ENCODE data around the gene HCST.
"Not testable (repeated sequence)": the region's sequence is repeated elsewhere in the genome, so short reads cannot be mapped to it uniquely, and the experiment has no call there.

Gene HCST

DNA sequence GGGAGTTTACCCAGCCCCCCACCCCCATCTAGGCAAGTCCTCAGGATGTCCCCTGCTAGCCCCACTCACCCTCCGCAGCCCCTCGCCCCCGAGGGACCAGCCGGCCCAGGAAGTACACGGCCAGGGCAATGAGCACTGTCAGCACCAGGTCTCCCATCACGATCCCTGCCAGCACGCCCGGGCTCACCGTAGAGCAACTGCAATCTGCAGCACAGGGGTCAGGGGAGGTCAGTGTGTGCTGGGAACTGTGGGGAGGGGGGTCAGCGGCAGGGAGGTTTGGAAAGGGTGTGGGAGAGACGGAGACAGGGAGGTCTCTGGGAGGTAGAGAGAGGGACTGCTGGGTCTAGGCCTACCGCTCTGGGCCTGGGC, 5.0 kb downstream of the HCST start:
- H3K36me3 Mint-ChIP-seq (ENCODE audit: low read depth) = peaks cover 5% of the 10 kb centered on the region
- H3K9me3 Mint-ChIP-seq = no peaks in the 10 kb centered on the region
- no peak for DNase-seq
- no peaks in the 10 kb centered on the region for H3K27me3 Mint-ChIP-seq
- peaks cover 53% of the 10 kb centered on the region for H3K4me1 Mint-ChIP-seq (ENCODE audit: low read depth)
- no peak overlapping the region for H3K4me3 Mint-ChIP-seq
- H3K27ac Mint-ChIP-seq = no peak overlapping the region

DNA sequence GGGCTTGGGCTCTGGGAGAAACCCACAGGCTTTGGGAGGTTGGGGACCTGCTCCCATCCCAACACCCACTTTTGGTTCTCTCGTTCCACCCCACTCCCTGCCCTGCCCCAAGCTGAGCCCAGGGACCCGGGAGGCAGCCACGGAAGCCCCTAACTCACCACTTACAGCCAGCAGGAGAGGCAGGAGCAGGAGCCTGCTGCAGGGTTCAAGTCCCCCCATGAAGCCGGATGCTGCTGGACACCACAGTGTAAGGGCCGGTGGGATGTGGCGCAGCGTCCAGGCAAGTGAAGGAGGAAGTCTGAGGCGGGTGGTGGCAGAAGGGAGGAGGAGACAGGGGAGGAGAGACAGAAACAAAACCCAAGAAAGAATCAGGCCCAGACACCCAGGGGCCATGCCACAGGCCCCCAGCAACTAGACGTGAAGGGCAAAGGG, 5.7 kb downstream of the HCST start, which contains the start of gene TYROBP:
TYROBP (minus strand) TSS at position 286 of the 432 bp plus-strand sequence; CDS start at position 219, 67 bp downstream.
- Mint-ChIP-seq H3K4me1 (ENCODE audit: low read depth) (peaks cover 46% of the 10 kb centered on the region), H3K27ac (no peak within 1 kb of the TSS), H3K27me3 (no peaks in the 10 kb centered on the region), H3K36me3 (ENCODE audit: low read depth) (peaks cover 5% of the 10 kb centered on the region), H3K4me3 (no peak within 1 kb of the TSS), H3K9me3 (no peaks in the 10 kb centered on the region)
- DNase-seq = no peak

DNA sequence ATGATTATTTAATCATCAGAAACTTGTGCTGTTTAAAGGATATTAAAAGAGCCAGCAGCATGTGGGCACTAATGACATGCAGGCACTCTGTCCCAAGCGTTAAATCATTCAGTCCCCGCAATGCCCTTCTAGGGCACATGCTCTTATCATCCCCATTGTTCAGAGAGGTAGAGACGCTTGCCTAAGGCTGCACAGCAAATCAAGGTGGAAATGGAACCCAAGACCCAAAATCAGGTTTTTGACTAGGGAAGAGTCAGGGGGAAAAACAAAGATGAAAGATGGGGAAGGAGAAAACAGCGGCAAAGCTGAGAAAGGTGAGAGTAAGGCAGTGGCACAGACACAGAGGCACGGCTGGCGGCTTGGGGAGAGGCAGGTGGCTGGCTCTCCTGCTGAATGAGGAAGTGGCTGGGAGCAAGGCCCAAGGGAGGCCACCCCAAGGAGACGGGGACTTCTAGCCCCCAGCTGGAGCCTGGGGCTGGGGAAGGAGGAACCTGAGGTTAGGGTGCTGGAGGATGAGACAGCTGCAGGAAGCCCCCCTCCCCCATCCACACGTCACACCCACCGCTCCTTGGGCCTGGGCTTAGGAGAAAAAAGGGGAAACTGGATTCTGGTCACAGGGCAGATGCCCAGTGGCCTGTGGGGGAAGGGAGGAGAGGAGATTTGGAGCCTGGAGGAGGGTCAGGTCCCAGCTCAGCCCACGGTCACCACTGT, 6.8 kb downstream of the HCST start:
- H3K27ac Mint-ChIP-seq = no peak overlapping the region
- peaks cover 44% of the 10 kb centered on the region for H3K4me1 Mint-ChIP-seq (ENCODE audit: low read depth)
- DNase-seq = peak; percentile 34
- H3K36me3 Mint-ChIP-seq (ENCODE audit: low read depth) = no peaks in the 10 kb centered on the region
- H3K27me3 Mint-ChIP-seq = no peaks in the 10 kb centered on the region
- no peak overlapping the region for H3K4me3 Mint-ChIP-seq
- H3K9me3 Mint-ChIP-seq = no peaks in the 10 kb centered on the region

DNA sequence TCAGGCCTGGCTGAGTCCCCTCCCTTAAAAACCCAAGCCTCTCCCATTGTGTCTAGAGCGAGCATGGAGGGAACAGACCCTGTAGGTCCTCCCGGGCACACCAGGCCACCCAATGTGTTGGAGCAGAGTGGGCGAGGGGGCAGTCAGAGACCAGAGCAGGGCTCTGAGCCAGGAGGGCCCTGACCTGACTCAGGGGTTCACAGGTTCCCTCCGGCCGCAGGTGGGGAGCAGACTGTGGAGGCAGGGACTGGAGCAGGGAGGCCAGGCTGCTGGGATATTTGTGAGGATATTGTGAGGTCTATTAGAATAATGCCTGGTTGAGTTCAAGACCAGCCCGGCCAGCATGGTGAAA, 7.3 kb downstream of the HCST start:
- no peaks in the 10 kb centered on the region for H3K36me3 Mint-ChIP-seq (ENCODE audit: low read depth)
- H3K9me3 Mint-ChIP-seq = no peaks in the 10 kb centered on the region
- DNase-seq = no peak
- H3K27me3 Mint-ChIP-seq = no peaks in the 10 kb centered on the region
- peaks cover 39% of the 10 kb centered on the region for H3K4me1 Mint-ChIP-seq (ENCODE audit: low read depth)
- H3K27ac Mint-ChIP-seq = no peak overlapping the region
- no peak overlapping the region for H3K4me3 Mint-ChIP-seq

DNA sequence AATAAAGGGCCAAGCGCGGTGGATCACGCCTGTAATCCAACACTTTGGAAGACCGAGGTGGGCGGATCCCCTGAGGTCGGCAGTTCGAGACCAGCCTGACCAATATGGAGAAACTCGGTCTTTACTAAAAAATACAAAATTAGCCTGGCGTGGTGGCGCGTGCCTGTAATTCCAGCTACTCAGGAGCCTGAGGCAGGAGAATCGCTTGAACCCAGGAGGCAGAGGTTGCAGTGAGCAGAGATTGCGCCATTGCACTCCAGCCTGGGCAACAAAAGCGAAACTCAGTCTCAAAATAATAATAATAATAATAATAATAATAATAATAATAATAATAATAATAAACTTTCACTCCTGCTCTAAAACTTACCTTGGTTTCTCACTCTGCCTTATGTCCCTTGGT, 8.0 kb downstream of the HCST start:
- DNase-seq; H3K27me3 Mint-ChIP-seq; H3K27ac Mint-ChIP-seq; H3K36me3 Mint-ChIP-seq (ENCODE audit: low read depth); H3K9me3 Mint-ChIP-seq; H3K4me3 Mint-ChIP-seq: not testable (repeated sequence)
- H3K4me1 Mint-ChIP-seq (ENCODE audit: low read depth) = peaks cover 35% of the 10 kb centered on the region

DNA sequence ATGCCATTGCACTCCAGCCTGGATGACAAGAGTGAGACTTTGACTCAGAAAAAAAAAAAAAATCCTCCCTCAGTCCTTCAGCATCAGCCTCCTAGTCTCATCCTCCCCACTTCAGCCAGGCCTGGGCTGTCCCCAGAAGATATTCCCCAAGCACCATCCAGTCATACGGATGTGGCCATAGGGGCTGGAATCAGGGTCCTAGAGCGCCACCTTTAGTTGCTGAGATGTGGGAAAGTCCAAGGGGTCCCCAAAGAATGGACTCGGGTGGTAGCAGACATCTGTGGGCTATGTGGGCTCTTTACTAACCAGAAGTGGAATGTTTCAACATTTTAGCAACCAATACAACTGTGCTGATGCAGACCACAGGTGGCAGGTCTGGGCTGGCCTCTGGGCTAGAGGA, 8.8 kb downstream of the HCST start:
- Mint-ChIP-seq H3K36me3 (ENCODE audit: low read depth) (no peaks in the 10 kb centered on the region), H3K4me3 (no peak overlapping the region), H3K27me3 (no peaks in the 10 kb centered on the region), H3K4me1 (ENCODE audit: low read depth) (peaks cover 36% of the 10 kb centered on the region), H3K27ac (peak overlapping the region; percentile 33), H3K9me3 (no peaks in the 10 kb centered on the region)
- no peak for DNase-seq

DNA sequence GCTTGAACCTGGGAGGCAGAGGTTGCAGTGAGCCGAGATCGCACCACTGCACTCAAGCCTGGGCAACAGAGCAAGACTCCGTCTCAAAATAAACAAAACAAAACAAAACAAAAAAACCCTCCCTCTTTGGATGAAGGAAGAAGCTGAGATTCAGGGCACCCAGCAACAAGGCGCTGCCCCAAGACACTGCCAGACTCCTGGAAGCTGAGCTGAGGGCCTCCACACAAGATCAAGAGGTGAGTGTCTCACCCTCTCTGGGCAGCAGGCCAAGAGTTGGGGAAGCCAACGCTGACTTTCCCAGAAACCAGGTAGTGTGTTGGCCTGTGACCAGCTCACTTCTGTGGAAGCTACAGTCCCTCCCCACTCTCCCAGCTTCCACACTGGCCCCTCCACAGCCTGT, 9.5 kb downstream of the HCST start:
- no peaks in the 10 kb centered on the region for H3K36me3 Mint-ChIP-seq (ENCODE audit: low read depth)
- no peaks in the 10 kb centered on the region for H3K9me3 Mint-ChIP-seq
- peak; percentile 39 for DNase-seq
- H3K4me3 Mint-ChIP-seq = no peak overlapping the region
- H3K27me3 Mint-ChIP-seq = no peaks in the 10 kb centered on the region
- H3K4me1 Mint-ChIP-seq (ENCODE audit: low read depth) = peaks cover 36% of the 10 kb centered on the region
- no peak overlapping the region for H3K27ac Mint-ChIP-seq

DNA sequence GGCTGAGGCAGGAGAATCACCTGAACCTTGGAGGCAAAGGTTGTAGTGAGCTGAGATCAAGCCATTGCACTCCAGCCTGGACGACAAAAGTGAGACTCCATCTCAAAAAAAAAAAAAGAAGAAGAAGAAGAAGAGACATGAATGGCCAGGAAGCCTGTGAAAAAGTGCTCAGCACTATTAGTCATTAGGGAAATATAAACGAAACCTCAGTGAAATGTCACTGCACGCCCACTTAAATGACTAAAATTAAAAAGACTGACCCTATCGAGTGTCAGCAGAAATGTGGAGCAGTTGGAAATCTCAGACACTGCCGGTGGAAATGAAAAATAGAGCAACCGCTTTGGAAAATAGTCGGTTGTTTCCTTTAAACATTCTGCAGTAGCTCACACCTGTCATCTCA, 11.3 kb downstream of the HCST start:
- DNase-seq = no peak
- H3K36me3 Mint-ChIP-seq (ENCODE audit: low read depth) = no peaks in the 10 kb centered on the region
- H3K27me3 Mint-ChIP-seq = no peaks in the 10 kb centered on the region
- H3K4me3 Mint-ChIP-seq = no peak overlapping the region
- H3K9me3 Mint-ChIP-seq = no peaks in the 10 kb centered on the region
- peaks cover 32% of the 10 kb centered on the region for H3K4me1 Mint-ChIP-seq (ENCODE audit: low read depth)
- H3K27ac Mint-ChIP-seq = peak overlapping the region; percentile 22

DNA sequence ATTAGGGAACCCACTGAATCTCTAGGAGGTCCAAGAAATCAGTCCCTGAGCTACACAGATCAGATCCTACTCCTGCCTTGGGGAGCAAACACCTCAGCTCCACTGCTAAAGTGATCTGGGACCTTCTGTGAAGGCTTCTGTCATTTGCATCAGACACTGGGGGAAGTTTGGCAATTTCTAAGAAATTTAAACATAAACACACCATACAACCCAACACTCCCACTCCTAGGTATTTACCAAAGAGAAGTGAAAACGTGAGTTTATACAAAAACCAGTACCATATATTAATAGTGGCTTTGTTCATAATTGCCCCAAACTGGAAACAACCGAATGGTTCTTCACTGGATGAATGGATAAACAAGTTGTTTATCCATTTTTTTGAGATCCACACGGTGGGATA, 13.1 kb downstream of the HCST start:
- Mint-ChIP-seq H3K9me3 (no peaks in the 10 kb centered on the region), H3K27ac (no peak overlapping the region), H3K36me3 (ENCODE audit: low read depth) (no peaks in the 10 kb centered on the region), H3K27me3 (no peaks in the 10 kb centered on the region), H3K4me1 (ENCODE audit: low read depth) (peaks cover 21% of the 10 kb centered on the region), H3K4me3 (no peak overlapping the region)
- DNase-seq = no peak

DNA sequence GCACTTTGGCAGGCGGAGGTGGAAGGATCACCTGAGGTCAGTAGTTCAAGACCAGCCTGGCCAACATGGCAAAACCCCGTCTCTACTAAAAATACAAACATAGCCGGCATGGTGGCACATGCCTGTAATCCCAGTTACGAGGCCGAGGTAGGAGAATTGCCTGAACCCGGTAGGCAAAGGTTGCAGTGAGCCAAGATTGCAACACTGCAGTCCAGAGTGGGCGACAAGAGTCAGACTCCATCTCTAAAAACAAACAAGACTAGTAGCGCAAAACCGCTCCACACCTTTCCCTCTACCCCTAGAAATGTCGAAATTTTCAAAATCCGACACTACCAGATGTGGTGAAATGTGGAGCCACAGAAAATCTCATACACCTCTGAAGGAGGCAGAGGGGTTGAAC, 17.0 kb downstream of the HCST start:
- H3K36me3 Mint-ChIP-seq (ENCODE audit: low read depth) = no peaks in the 10 kb centered on the region
- H3K27me3 Mint-ChIP-seq = no peaks in the 10 kb centered on the region
- no peak overlapping the region for H3K27ac Mint-ChIP-seq
- H3K4me1 Mint-ChIP-seq (ENCODE audit: low read depth) = peaks cover 4% of the 10 kb centered on the region
- no peak for DNase-seq
- no peaks in the 10 kb centered on the region for H3K9me3 Mint-ChIP-seq
- no peak overlapping the region for H3K4me3 Mint-ChIP-seq

DNA sequence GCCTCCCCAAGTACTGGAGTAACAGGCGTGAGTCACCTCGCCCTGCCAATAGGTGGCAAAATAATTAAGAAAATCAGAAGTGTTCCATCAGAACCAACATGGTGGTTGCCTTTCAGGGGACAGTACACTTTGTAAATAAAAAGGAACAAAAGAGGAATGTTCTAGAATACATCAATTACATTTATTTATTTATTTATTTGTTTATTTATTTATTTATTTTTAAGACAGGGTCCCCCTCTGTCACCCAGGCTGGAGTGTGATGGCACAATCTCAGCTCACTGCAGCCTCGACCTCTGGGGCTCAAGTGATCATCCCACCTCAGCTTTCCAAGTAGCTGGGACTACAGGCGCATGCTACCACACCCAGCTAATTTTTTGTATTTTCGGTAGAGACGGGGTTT, 18.7 kb downstream of the HCST start:
- Mint-ChIP-seq H3K9me3 (peaks cover 10% of the 10 kb centered on the region), H3K36me3 (ENCODE audit: low read depth) (no peaks in the 10 kb centered on the region), H3K27ac (no peak overlapping the region), H3K27me3 (no peaks in the 10 kb centered on the region), H3K4me3 (no peak overlapping the region), H3K4me1 (ENCODE audit: low read depth) (no peaks in the 10 kb centered on the region)
- no peak for DNase-seq

DNA sequence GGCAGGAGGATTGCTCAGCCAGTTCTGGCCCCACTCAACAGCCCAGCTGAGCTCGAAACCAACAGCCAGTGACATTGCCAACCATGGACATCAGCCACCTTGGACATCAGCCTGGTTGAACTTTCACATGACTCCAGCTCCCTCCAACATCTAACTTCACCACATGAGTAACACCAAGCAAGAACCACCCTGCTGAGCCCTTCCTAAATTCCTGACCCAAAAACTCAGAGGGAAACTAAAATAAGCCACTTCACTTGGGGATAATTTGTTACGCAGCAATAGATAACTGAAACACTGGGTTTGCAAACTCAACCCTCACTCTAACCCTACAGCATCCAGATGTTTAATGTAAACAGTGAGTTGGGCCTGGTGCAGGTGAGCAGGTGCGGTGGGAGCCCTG, 23.2 kb downstream of the HCST start:
- peaks cover 14% of the 10 kb centered on the region for H3K9me3 Mint-ChIP-seq
- H3K36me3 Mint-ChIP-seq (ENCODE audit: low read depth) = no peaks in the 10 kb centered on the region
- peaks cover 10% of the 10 kb centered on the region for H3K4me1 Mint-ChIP-seq (ENCODE audit: low read depth)
- H3K4me3 Mint-ChIP-seq = no peak overlapping the region
- H3K27me3 Mint-ChIP-seq = no peaks in the 10 kb centered on the region
- H3K27ac Mint-ChIP-seq = no peak overlapping the region
- no peak for DNase-seq

DNA sequence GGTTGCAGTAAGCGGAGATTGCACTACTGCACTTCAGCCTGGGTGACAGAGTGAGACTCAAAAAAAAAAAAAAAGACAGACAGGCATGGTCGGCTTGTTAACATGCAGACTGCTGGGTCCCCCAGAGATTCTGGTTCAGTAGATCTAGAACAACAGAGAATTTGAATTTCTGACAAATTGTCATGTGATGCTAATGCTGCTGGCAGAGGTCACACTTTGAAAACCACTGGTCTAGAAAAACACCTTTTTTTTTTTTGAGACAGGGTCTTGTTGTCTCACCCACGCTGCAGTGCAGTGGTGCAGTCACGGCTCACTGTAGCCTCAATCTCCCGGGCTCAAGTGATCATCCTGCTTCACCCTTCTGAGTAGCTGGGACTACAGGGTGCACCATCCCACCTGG, 26.2 kb downstream of the HCST start:
- no peaks in the 10 kb centered on the region for H3K27me3 Mint-ChIP-seq
- peaks cover 25% of the 10 kb centered on the region for H3K4me1 Mint-ChIP-seq (ENCODE audit: low read depth)
- no peak for DNase-seq
- H3K36me3 Mint-ChIP-seq (ENCODE audit: low read depth) = no peaks in the 10 kb centered on the region
- no peak overlapping the region for H3K27ac Mint-ChIP-seq
- peaks cover 14% of the 10 kb centered on the region for H3K9me3 Mint-ChIP-seq
- no peak overlapping the region for H3K4me3 Mint-ChIP-seq

DNA sequence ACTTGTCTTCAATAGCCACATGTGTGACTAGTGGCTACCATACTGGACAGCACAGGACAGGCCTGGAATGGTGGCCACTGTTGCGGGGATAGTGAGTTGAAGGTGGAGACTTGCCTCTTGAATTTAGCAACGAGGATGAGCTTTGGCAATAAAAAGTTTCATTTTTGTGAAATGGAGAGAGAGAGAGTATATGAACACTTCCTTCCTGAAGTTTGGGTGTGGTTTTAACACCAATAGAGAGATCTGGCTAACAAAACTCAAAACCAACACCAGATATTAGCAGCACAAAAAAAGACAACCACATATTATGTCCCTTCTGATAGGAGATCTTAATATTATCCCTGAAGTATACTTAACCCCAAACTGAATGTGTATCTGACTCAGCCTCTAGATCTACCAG, 27.5 kb downstream of the HCST start:
- Mint-ChIP-seq H3K9me3 (peaks cover 14% of the 10 kb centered on the region), H3K27ac (peak overlapping the region; percentile 92), H3K4me1 (ENCODE audit: low read depth) (peaks cover 25% of the 10 kb centered on the region), H3K4me3 (peak overlapping the region; percentile 23), H3K27me3 (no peaks in the 10 kb centered on the region), H3K36me3 (ENCODE audit: low read depth) (no peaks in the 10 kb centered on the region)
- no peak for DNase-seq

DNA sequence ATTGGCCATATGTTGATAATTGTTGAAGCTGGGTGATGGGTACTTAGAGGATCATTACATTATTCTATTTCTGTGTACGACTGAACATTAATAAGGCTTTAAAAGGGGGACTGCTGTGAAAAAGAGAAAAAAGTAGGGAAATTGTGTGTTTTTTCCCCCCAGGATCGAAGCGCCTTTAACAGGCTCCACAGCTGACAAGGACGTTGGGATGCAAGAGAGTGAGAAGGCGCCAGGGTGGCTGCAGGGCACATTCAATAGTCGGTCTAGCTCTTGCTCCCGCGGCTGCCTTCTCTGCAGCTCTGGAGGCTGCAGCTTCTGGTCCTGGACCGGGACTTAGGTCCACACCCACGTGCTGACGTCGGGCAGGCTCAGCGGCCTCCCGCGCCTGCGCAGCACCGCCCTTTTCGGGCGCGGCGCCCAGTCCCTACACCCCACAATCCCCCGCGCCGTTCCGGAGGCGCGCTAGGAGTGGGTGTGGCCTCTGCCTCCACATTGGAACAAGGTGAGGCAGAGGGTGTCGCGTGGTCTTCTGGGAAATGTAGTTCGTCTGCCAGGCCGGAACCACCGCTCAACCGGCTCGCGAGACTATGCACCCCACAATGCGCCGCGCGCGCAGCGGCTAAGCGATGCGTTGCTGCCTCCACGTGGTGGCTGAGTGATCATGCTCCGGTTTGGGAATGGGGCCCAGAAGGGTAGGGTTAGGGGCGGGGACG, 29.0 kb downstream of the HCST start:
- peak; percentile 99 for DNase-seq
- Mint-ChIP-seq H3K27me3 (no peaks in the 10 kb centered on the region), H3K27ac (peak overlapping the region; percentile 94), H3K4me1 (ENCODE audit: low read depth) (peaks cover 33% of the 10 kb centered on the region), H3K36me3 (ENCODE audit: low read depth) (no peaks in the 10 kb centered on the region), H3K4me3 (peak overlapping the region; percentile 76), H3K9me3 (peaks cover 2% of the 10 kb centered on the region)
